ENCODE data around the gene CNMD.

Gene CNMD

GRCh38 chr13:52784591-52785340, 45.1 kb upstream of the CNMD start:
- no peaks in the 10 kb centered on the region for H3K27me3 ChIP-seq (ENCODE audit: insufficient read depth, low read depth, severe bottlenecking)
- no peaks in the 10 kb centered on the region for H3K36me3 ChIP-seq
- TF ChIP-seq CTCF (IDR thresholded peaks at IDR 0.05; ENCODE audit: low read depth, low read length): no peak
- DNase-seq: no peak
- H3K27ac ChIP-seq: no peak overlapping the region
- no peaks in the 10 kb centered on the region for H3K9me3 ChIP-seq (ENCODE audit: severe bottlenecking)
- H3K4me3 ChIP-seq (ENCODE audit: low read depth, low read length): no peak overlapping the region

- TF ChIP-seq CTCF (IDR thresholded peaks at IDR 0.05; ENCODE audit: low read depth, low read length): no peak
- no peaks in the 10 kb centered on the region for H3K36me3 ChIP-seq
- DNase-seq: no peak
- H3K27ac ChIP-seq: no peak overlapping the region
- no peak overlapping the region for H3K4me3 ChIP-seq (ENCODE audit: low read depth, low read length)
- H3K9me3 ChIP-seq (ENCODE audit: severe bottlenecking): no peaks in the 10 kb centered on the region
- no peaks in the 10 kb centered on the region for H3K27me3 ChIP-seq (ENCODE audit: insufficient read depth, low read depth, severe bottlenecking)
Measured at GRCh38 chr13:52783943-52784342, 44.3 kb upstream of the CNMD start.

- Histone ChIP-seq H3K4me3 (ENCODE audit: low read depth, low read length) (no peak overlapping the region), H3K9me3 (ENCODE audit: severe bottlenecking) (no peaks in the 10 kb centered on the region), H3K36me3 (no peaks in the 10 kb centered on the region), H3K27me3 (ENCODE audit: insufficient read depth, low read depth, severe bottlenecking) (no peaks in the 10 kb centered on the region), H3K27ac (no peak overlapping the region)
- TF ChIP-seq CTCF (IDR thresholded peaks at IDR 0.05; ENCODE audit: low read depth, low read length): no peak
- DNase-seq: no peak
Measured at GRCh38 chr13:52782471-52783448, 43.1 kb upstream of the CNMD start.

- Histone ChIP-seq H3K27me3 (ENCODE audit: insufficient read depth, low read depth, severe bottlenecking) (no peaks in the 10 kb centered on the region), H3K4me3 (ENCODE audit: low read depth, low read length) (no peak overlapping the region), H3K9me3 (ENCODE audit: severe bottlenecking) (no peaks in the 10 kb centered on the region), H3K36me3 (no peaks in the 10 kb centered on the region), H3K27ac (no peak overlapping the region)
- no peak for DNase-seq
- no peak for TF ChIP-seq CTCF (IDR thresholded peaks at IDR 0.05; ENCODE audit: low read depth, low read length)
Measured at GRCh38 chr13:52780611-52781010, 41.0 kb upstream of the CNMD start.

- no peak for TF ChIP-seq CTCF (IDR thresholded peaks at IDR 0.05; ENCODE audit: low read depth, low read length)
- DNase-seq: no peak
- no peaks in the 10 kb centered on the region for H3K27me3 ChIP-seq (ENCODE audit: insufficient read depth, low read depth, severe bottlenecking)
- no peak overlapping the region for H3K4me3 ChIP-seq (ENCODE audit: low read depth, low read length)
- H3K9me3 ChIP-seq (ENCODE audit: severe bottlenecking): no peaks in the 10 kb centered on the region
- H3K27ac ChIP-seq: no peak overlapping the region
- no peaks in the 10 kb centered on the region for H3K36me3 ChIP-seq
Measured at GRCh38 chr13:52780092-52780491, 40.5 kb upstream of the CNMD start.
